HG03565 (cell line): ENCODE data around the gene ANXA7.
"Not testable (repeated sequence)": the region's sequence is repeated elsewhere in the genome, so short reads cannot be mapped to it uniquely, and the experiment has no call there.

Experiments
- ATAC-seq: cut with Tn5 transposase; IDR thresholded peaks from one replicate; pipeline ENCODE4 v1.9.1; 2021; ENCODE audit warnings: mild to moderate bottlenecking, moderate library complexity; ENCODE audit not compliant: unreplicated experiment

The ANXA7 gene

DNA sequence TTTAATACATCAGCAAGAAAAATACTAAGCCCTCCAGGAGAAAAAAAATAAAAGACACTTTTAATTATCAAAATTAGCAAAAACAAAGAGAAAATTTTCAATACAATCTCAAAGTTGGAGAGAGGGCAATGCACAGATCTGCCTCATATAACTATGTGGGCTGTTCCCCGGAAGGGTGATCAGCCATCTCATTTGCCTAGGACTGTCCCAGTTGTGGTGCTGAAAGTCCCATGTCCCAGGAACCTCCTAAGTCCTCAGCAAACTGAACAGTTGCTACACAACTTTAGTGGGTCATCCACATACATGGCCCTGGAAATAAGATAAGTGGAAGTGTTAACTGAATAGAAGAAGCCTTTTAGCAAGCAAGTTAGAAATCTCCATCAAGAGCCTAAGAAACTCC is 69.6 kb downstream of the ANXA7 start:
- no peak for ATAC-seq

DNA sequence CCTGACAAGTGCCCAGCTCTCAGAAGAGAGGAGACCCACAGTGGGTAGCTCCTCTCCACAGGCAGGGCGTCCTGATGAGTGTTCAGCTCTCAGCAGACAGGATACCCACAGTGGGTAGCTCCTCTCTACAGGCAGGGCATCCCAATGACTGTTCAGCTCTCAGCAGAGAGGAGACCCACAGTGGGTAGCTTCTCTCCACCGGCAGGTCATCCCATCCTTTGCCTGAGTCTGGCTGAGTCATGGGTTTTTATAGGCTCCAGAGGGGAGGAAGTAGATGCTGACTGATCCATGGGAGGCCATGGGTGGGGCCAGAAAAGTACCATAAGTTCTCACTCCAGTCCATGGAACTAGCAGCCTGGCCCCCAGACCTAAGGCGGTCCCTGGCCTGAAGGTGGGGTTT is 73.7 kb downstream of the ANXA7 start:
- no peak for ATAC-seq

DNA sequence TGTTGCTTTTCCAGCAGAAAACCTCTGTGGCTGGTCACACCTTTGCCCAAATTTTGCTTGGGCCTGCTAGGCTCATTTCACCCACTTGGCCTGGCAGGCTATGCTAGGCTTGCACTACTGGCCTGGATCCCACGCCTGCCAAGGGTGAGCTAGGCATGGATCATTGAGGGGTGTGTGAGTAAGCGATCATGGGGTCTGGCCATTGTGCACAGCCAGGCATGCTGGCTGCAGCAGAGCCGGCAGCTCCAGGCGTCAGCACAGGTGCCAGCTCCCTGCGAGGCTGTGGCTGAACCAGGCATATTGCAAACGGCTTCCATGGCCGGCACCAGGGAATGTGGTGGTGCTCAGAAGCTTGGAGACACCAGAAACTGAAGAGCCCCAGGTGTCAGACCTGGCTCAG is 74.4 kb downstream of the ANXA7 start:
- no peak for ATAC-seq

DNA sequence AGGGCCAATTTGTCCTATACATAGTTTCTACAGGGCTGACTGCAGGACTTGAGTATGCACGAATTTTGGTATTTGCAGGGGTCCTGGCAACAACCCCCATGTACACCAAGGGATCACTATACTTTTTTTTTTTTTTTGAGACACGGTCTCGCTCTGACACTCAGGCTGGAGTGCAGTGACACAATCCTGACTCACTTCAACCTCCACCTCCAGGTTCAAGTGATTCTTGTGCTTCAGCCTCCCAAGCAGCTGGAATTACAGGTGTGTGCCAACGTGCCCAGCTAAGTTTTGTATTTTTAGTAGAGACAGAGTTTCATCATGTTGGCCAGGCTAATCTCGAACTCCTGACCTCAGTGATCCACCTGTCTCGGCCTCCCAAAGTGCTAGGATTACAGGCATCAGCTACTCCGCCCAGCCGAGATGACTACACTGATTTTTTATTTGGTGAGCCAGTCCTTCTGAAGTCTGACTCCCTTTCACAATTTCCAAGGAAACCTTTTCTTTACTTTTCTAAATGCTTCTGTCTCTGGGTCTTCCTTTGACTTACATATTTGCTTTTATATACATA is 75.0 kb downstream of the ANXA7 start:
- no peak for ATAC-seq

DNA sequence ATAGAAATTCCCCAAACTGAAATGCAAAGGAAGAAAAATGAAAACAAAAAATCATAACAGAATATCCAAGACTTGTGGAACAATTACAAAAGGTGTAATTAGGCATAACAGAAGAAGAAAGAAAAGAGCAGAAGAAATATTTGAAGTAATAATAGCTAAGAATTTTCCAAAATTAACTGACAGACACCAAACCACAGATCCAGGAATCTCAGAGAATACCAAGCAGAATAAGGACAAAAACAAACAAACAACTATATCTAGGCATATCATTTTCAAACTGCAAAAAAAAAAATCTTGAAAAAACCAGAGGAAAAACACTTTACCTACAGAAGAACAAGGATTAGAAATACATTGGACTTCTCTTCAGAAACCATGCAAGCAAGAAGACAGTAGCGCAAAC is 80.7 kb downstream of the ANXA7 start:
- no peak for ATAC-seq

DNA sequence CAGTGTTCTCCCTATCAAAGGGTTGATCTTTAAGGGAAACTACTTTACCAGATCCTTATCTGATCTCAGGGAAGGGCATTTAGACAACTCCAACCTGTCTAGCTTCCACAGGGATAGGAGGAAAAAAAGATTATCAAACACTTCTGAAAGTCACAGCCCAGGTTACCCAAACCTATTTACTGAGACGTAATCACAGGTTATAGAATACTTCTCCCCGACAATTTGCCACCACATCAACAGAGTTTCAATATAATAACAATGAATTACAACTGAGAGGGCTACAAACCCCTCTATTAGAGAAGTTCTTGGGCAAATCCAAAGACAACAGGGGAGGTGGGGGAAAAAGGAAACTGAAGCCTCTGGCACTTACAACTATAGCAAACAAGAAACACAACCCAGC is 81.5 kb downstream of the ANXA7 start:
- no peak for ATAC-seq

DNA sequence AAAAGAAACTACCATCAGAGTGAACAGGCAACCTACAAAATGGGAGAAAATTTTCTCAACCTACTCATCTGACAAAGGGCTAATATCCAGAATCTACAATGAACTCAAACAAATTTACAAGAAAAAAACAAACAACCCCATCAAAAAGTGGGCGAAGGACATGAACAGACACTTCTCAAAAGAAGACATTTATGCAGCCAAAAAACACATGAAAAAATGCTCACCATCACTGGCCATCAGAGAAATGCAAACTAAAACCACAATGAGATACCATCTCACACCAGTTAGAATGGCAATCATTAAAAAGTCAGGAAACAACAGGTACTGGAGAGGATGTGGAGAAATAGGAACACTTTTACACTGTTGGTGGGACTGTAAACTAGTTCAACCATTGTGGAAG is 85.3 kb downstream of the ANXA7 start:
- ATAC-seq, result not testable (repeated sequence)

DNA sequence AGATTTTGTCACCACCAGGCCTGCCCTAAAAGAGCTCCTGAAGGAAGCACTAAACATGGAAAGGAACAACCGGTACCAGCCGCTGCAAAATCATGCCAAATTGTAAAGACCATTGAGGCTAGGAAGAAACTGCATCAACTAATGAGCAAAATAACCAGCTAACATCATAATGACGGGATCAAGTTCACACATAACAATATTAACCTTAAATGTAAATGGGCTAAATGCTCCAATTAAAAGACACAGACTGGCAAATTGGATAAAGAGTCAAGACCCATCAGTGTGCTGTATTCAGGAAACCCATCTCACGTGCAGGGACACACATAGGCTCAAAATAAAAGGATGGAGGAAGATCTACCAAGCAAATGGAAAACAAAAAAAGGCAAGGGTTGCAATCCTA is 88.6 kb downstream of the ANXA7 start:
- ATAC-seq, result not testable (repeated sequence)
